RWPE1 (cell line): ENCODE data around the gene CPA1.

Experiments
- CTCF ChIA-PET: fragments of 350-600 bp; sonication (Branson Sonifier 250); formaldehyde crosslinking; extraction: SDS; loops from one replicate; lab custom pipeline; 2021; lab: Yijun Ruan, JAX
- POLR2A ChIA-PET: fragments of 400-600 bp; formaldehyde crosslinking; extraction: SDS; loops from one replicate; lab custom pipeline; 2020; ENCODE audit warnings: antibody characterized with exemption; ENCODE audit not compliant: low non-redundant PET; lab: Yijun Ruan, JAX
- DNase-seq: peaks from one replicate; pipeline ENCODE4 v3.0.0; 2012; ENCODE audit warnings: low spot score
- H3K27ac ChIP-seq: fragments of 450-650 bp; 2 replicates; pipeline ENCODE4 v1.5.1; 2017
- CTCF ChIP-seq: fragments of 450-650 bp; conservative IDR thresholded peaks from 2 replicates; pipeline ENCODE4 v1.5.1; 2017; ENCODE audit warnings: low read depth, mild to moderate bottlenecking

Gene CPA1

GRCh38 chr7:130398526-130399090 is 18.3 kb downstream of the CPA1 start:
- H3K27ac ChIP-seq: no peak overlapping the region
- ChIA-PET POLR2A (no interaction called here), CTCF (no interaction called here)
- no peak for TF ChIP-seq CTCF
- DNase-seq: no peak

GRCh38 chr7:130400120-130400572 is 19.9 kb downstream of the CPA1 start:
- no peak overlapping the region for H3K27ac ChIP-seq
- no peak for DNase-seq
- ChIA-PET POLR2A (no interaction called here), CTCF (no interaction called here)
- no peak for TF ChIP-seq CTCF

- no peak for TF ChIP-seq CTCF
- DNase-seq: no peak
- ChIA-PET CTCF (no interaction called here), POLR2A (no interaction called here)
- H3K27ac ChIP-seq: no peak overlapping the region
Observed at GRCh38 chr7:130401101-130401500, 20.8 kb downstream of the CPA1 start.

GRCh38 chr7:130401578-130401977 is 21.3 kb downstream of the CPA1 start:
- no peak for TF ChIP-seq CTCF
- no peak for DNase-seq
- CTCF ChIA-PET: no interaction called here
- no peak overlapping the region for H3K27ac ChIP-seq
- POLR2A ChIA-PET: no interaction called here

- H3K27ac ChIP-seq: no peak overlapping the region
- DNase-seq: no peak
- no peak for TF ChIP-seq CTCF
- CTCF ChIA-PET: no interaction called here
- POLR2A ChIA-PET: no interaction called here
Observed at GRCh38 chr7:130405003-130405402, 24.7 kb downstream of the CPA1 start.

- ChIA-PET POLR2A (no interaction called here), CTCF (no interaction called here)
- DNase-seq: no peak
- no peak for TF ChIP-seq CTCF
- H3K27ac ChIP-seq: no peak overlapping the region
Observed at GRCh38 chr7:130409067-130409711, 28.9 kb downstream of the CPA1 start.
